HG03064 (cell line): ENCODE results near the gene TOB1.

Source experiments
- ATAC-seq: cut with Tn5 transposase; IDR thresholded peaks from one replicate; pipeline ENCODE4 v1.9.1; 2021; ENCODE audit warnings: low read depth; ENCODE audit not compliant: unreplicated experiment

TOB1 gene, protein sequence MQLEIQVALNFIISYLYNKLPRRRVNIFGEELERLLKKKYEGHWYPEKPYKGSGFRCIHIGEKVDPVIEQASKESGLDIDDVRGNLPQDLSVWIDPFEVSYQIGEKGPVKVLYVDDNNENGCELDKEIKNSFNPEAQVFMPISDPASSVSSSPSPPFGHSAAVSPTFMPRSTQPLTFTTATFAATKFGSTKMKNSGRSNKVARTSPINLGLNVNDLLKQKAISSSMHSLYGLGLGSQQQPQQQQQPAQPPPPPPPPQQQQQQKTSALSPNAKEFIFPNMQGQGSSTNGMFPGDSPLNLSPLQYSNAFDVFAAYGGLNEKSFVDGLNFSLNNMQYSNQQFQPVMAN

DNA sequence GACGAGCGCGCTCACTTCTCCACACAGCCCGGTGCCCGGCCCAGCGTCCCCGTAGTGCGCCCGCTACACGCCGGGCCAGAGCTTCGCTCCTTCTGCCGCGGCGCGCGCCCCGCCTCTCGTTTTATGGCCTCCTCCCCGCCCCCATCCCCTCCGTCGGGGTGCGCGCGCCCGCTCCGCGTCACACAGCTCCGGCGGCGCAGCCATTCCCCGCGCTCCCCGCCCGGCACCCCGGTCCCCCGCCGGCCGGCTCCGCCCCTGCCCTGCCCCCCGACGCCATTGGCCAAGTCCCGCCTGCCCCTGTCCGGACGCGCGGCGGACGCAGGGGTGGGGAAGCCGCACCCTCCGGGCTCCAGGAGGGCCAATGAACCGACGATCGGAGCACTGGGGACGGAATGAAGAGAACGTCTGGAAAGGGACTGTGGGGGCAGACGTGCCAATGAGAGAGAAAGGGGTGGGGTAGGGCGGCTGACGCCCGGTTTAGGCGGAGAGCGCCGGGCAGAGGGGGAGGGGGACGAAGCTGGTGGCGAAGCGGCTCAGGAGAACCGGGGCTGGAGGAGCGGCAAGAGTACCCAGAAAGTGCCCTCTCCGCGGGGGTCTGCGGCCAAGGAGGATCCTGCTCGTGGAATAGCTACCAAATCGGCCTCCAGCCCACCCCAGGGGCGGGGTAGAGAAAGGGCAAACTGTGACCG is at the start of gene TOB1:
TOB1 (minus strand) TSS at position 94 of the 689 bp plus-strand sequence. CDS start 2,337 bp downstream, outside the sequence.
- ATAC-seq: peak; percentile 61

DNA sequence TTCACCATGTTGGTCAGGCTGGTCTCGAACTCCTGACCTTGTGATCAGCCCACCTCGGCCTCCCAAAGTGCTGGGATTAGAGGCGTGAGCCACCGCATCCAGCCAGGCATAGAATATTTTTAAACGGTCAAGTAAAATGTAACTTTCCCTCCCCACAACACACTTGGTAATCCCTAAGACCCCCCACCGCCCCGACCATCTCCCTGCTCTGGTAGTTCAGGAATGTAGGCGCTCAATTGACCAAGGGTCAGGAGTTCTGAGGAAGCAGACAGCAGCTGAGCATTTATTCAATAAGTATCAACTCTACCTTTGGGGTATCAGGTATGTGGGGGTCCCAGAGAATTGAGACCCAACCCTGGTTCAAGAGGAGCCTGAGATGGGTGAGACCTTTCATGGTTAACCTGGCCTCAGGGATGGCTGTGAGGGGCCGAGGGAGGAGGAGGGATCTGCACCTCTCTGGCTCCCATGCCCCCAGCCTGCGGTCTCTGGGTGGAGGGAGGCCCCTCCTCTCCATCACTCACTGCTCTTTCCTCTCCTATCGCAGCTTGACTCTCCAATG is 48.4 kb upstream of the TOB1 start:
- ATAC-seq: no peak

DNA sequence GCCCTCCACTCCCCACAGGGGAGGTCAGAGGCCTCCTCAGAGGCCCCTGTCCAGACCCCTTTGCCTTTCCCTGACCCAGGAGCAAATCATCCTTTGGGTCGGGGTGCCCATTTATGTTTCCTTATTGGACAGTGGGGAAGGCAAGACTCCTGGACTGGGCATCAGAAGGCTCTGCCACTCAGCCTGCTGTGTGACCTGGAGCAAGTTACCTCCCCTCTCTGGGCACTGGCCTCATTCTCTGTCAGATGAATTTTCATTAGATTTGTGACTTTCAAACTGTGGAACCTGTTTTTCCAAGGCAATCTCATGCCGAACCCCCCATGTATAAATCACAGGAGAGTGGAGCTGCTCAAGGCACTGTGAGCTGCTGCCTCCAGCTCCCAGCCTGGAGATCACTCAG is 47.0 kb upstream of the TOB1 start:
- no peak for ATAC-seq

DNA sequence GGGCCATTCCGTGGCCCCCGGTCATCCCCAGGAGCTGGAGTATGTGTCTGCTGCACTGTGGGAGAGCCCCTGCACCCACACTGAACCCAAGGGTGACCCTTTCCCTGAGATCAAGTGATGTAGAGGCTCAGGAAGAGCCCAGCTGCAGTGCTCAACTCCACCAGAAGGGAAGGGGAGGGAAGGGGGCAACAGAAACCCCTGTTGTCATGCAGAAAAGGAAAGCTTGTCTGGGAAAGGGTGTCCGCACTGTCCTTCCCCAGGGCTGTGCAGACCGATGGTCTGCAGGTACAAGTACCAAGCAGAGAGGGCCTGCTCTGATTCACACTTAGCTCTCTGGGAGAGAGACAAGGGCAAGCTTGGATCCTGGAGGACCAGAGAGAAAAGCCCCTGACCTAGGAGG is 45.7 kb upstream of the TOB1 start:
- no peak for ATAC-seq

DNA sequence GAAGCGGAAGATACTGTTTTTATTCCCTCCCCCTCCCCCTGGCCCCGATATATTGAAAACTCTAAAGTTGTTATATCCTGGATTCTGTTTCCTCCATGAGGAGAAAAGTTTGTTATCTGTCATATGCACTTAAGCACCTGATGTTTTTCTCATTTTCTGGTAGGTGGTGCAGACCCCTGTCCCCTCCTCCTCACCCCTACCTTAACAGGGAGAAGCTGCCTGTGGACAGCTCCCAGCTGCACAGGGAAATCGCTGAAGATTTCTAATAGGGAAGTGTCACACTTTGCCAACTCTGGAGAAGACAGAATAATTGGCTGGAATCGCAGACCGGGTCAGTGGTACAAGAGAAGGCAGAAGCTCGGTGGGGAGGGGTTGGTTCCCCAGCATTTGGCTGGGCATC is 45.3 kb upstream of the TOB1 start:
- ATAC-seq: no peak

DNA sequence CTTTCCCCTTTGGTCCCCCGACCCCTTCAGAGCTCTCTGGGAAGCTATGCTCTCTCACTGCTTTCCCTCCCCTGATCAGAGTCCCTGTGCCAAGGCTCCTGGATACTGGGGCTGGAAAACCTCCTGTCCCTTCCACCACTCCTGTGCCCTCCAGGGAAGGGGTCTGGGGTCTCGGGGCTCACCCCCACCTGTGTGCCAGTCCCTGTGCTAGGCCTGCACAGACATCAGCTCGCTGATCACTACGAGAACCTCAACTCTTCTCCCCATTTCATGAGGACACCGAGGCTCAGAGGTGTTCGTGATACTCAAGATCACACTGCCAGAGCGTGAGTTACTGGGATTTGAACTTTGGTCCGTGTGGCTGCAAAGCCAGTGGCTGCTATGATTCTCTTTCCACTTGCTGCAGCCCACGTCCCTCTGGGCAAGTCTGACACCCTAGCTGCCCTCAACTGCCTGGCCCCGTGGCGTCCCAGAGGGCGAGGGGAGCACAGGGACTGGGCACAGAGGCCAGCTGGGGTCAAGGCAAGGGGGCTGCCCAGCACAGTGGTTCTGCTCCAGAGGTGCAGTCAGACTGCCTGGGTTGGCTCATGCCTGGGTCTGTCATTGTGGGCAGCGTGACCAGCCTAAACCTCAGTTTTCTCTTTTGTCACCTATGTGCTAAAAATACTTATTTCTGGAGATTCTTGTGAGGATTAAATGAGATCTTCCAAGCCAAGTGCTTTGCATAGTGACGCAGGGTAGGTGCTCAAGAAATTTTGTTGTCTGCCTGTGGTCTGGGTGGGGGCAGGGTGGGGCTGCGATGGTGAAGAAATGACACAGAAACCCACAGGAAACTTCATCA is 43.8 kb upstream of the TOB1 start:
- ATAC-seq: no peak

DNA sequence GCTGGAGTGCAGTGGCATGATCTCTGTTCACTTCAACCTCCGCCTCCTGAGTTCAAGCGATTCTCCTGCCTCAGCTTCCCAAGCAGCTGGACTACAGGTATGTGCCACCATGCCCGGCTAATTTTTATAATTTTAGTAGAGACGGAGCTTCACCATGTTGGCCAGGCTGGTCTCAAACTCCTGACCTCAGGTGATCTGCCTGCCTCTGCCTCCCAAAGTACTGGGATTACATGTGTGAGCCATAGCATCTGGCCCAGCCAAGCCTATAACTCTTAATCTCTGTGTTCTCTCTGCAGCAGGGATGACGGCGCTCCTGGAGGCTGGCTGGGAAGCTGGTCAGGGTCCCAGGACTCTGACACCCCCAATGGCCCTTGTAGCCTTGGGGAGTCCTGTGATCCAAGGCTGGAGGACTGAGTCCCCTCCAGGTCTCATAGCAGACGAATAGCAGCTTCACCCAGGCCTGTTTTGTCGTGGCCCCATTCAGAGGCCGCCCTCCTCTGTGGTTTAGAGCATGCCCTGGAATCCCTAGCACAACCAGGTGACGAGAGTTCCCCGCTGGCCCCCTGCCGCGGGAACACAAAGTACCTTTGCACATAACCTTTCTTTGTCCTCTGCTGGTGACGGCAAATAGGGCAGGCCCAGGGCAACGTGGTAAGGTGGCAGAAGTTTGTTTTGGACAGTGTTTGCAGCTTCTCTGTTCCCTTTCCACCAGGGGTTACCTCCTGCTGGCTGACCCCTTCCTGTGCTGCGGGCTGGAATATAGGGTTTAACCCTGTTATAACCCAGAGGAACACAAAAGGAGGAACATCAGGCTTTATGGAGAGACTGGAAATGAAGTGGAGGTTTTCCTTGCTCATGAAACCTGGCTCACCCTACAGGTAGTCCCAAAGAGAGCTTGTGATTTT is 43.0 kb upstream of the TOB1 start:
- ATAC-seq: no peak

DNA sequence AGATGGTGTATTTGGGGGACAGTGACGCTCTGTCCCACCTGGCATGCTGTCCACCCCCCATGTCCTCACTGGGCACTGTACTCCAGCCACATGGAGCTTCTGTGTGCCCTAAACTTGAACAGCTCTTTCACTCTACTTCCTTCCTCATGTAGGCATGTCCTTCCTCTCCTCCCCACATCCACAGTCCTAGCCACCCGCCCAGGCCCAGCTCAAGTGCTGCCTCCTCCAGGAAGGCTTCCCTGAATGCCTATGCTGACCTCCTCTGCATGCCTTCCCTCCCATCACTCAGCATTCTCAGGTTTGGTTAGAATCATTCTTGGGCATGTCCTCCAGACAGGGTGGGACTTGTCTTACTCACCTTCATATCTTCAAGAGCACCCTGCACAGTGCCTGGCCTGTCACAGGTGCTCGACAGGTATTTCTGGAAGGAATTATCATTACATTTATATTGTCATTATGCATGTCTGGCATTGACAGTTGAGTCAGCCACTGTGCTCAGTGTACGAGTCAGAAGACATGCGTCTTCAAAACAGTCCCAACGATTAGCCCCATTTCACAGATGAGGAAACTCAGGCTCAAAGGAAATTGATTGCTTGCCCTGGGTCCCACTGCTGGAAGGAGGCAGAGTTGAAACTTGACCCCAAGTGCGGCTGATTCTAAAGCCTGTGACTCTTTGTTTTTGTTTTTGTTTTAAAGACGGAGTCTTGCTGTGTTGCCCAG is 42.1 kb upstream of the TOB1 start:
- ATAC-seq: no peak

DNA sequence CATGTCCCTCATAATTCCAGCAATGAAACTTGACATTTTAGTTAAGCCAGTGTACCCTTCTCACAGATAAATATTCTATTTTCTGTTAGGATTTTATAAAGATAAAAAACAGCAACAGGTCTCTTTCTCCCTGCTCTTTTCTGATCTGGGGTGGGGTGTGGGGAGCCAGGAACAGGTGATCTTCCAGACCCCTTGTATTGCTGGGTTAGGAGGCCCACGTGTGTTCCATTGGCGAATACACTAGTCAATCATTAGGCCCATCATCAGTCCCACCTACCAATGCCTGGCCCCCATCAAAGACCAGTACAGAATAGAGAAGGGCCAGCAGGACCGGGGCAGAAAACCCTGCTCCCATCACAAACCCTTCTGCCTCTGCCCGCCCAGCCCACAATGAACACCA is 40.3 kb upstream of the TOB1 start:
- no peak for ATAC-seq

DNA sequence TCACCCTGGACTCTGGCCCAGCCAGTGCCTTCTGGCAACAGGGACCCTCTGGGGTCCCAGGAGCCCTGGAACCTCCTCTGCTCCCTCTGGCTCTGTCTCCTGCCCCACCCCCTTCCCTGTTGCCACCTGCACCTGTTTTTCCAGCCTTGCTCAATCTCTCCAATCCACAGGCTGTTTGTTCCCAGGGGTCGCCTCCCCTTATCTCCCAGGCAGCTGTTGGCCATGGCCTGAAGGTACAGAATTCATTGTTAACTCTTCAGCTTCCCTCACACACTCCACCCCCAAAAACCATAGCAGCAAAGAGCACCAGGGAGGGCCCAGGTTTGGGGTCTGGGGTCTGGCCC is 39.3 kb upstream of the TOB1 start:
- ATAC-seq: no peak

DNA sequence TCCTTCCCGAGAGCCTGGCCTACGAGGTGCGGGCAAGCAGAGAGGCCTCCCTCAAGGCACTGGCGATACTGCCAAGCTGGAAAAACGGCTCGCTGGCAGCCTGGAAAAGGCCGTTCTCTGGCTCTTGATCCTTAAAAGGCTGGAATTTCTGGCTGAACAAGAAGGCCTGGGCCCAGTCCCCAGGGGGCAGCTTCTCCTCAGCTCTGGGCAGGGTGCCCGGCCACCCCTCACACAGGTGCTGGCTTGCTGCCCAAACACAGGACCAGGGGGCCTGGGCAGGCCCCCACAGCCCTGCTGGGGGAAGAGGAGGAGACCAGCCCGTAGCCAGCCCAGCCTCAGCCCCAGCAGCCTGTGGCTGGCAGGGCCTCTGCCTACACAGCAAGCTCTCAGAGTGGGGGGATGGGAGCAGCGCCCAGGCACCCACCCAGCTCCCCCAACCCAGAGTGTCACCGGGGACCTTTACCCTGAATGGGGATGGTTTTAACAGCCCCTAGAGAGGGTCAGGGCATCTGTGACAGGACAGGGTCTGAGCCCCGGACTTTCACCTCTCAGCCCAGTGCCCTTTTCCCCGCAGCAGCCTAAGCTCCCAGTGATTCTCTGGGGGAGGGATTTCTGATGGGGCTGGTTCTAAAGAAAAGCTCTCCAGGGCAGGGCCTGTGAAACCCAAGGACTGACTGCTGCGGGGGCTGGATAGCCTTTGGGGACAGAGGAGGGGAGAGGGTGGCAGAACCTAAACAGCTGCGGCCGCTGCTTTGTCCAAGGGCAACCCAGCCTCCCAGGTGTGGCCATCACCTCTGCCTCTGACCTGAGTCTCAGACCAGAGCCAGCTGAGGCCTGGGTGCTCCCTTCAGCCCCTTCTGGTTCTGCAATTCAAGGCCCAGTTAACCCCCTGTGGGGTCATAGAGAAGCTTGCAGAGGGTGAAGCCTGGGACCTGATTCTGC is 38.6 kb upstream of the TOB1 start:
- no peak for ATAC-seq

DNA sequence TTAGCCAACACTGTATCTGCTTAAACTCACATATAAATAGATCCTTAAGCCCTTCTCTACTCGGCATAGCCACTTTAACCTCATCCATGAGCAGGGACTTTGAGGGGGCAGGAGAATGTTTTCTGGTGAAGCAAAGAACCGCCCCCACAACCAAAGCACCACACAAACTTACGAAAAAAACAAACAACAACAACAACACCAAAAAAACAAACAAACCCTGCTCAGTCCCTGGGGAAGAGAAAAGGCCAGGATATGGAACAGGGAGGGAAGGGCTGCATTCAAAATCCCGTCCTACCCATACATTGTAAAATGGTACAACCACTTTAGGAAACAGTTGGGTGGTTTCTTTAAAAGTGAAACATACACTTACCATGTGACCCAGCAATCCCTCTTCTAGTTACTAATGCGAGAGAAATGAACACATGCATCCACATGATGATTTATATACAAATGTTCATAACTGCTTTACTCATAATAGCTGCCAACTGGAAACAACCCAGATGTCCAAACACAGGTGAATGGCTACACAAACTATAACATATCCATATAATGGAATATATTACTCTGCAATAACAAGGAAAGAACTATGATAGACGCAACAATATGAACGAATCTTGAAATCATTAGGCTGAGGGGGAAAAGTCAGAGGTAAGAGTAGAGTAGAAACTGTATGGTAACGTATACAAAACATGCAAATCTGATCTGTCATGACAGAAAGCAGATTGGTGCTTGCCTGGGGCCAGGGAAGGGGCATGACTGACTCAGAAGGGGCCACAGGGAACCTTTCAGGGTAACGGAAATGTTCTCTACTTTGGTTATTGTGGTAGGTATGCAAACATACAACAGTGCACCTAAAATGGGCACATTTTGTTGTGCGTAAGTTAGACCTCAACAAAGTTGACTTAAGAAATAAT is 37.7 kb upstream of the TOB1 start:
- ATAC-seq: no peak

DNA sequence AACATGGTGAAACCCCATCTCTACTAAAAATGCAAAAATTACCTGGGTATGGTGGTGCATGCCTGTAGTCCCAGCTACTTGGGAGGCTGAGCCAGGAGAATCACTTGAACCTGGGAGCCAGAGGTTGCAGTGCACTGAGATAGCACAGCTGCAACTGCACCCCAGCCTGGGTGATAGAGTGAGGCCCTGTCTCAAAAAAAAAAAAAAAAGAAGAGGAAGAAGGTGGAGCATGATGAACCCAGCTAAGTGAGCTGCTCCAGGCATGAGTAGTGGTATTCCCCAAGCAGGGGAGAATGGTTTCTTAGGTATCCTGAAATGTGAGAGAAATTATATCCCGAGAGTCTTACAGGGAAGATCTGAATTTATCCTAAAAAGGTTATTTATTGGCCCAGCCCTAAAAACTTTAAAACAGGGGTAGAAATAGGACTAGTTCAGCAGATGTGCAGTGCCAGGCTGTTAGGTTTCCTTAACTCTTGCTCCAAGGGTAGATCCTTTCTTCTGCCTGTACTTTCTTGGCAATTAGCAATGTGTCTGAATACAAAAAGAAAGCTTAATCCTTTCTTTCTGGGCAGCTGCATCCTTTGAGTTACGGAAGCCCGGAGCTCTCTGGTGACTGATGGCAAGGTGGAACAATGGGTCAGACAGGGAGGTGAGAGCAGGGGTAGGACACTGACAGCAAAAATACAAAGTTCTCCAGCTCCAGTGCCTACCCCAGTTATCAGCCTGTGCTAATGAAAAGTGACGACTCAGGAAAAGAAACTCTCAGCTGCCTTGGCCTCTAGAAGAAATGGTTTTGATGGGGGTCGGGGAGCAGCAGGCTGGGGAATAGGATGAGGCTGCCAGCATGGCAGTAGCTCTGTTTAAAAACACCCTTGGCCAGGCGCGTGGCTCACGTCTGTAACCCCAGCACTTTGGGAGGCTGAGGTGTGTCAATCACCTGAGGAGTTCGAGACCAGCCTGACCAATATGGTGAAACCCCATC is 36.5 kb upstream of the TOB1 start:
- ATAC-seq: no peak

DNA sequence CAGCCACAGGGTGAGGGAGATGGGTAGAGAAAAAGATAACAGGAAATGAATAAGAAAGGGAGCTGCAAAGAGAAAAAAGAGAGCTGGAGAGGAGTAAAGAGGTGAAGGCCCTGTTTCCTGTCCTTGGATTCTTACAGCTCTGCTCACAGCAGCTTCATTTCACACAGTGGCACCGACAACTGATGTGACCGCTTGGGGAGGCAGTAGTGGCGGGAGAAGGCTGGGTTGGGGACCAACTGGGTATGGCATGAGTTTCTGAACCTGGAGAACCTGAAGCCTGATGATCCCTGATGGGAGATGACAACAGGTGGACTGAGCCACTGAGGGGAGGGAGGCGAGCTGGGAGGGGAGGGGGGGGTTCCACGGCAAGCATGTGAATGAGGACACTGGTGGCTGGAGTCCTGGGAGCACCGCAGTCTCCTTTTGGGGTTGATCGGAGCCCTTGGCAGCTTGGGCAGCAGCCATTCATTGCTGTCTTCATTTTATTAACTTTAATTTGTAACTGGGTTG is 34.3 kb upstream of the TOB1 start:
- no peak for ATAC-seq

DNA sequence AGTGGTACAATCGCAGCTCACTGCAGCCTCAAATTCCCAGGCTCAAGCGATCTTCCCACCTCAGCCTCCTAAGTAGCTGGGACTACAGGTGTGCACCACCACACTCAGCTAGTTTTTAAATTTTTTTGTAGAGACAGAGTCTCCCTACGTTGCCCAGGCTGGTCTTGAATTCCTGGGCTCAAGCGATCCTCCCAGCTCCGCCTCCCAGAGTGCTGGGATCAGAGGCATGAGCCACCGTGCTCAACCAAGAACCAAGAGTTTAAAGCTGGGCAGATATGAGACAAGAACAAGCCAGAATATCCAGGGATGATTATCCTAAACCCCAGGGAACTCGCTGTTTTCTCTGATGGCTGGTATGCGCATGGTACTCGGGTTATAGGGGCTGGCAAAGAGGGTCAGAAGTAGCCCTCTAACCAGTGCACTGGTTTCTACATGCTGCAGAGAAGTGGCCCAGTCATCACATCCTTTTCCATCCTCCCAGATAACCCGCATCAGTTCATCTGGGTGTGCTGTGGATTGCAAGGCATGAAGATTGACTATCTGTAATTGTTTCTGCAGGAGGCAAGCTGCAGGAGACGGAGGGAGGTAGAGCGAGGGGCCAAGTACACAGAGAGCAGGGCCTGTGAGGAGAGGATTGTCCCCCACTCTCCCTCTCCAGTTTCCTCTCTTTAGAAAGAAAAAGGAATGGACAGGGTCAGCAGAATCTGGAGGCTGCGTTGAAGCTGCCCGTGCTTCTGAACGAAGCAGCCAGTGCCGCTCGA is 33.6 kb upstream of the TOB1 start:
- no peak for ATAC-seq
